ENCODE measurements around the gene NADK2. TPM values are rescaled to one million over a fixed set of nuclear protein-coding genes. Genes with fewer than 3 reads are reported as not detected.

The NADK2 gene
- total and polyA plus RNA-seq, 9 of the 15 experiments (the other 6 are each of a cell fraction or from before 2014, with no cell fraction given) = 10.6 to 41.0 (median 24.0) TPM

GRCh38 chr5:36240779-36241630, 720 bp downstream of the NADK2 start (continued):
- no peak for TF ChIP-seq MED1 (CRISPR knock-in tag; IDR thresholded peaks at IDR 0.05; ENCODE audit: borderline replicate concordance)
- no peak for TF ChIP-seq TCF3 (CRISPR knock-in tag; IDR thresholded peaks at IDR 0.05)
- TF ChIP-seq DNMT1 (IDR thresholded peaks at IDR 0.05) = no peak
- TF ChIP-seq AFF1 (IDR thresholded peaks at IDR 0.05; ENCODE audit: low read depth in 1 of 2, partially characterized antibody in 2 of 2) = peak in 1 of 2 experiments; percentile 64
- TF ChIP-seq CBX5 (IDR thresholded peaks at IDR 0.05; ENCODE audit: borderline replicate concordance, low read depth) = no peak
- no peak for TF ChIP-seq ZNF512 (tag; IDR thresholded peaks at IDR 0.05)
- no peak for TF ChIP-seq ZNF436 (CRISPR knock-in tag; IDR thresholded peaks at IDR 0.05)
- 0 out of 2 replicates have a peak, but pooled peaks have one; percentile 35 for TF ChIP-seq SREBF2 (CRISPR knock-in tag; IDR thresholded peaks at IDR 0.05)
- no peak for TF ChIP-seq CGGBP1 (CRISPR knock-in tag; IDR thresholded peaks at IDR 0.05)
- no peak for TF ChIP-seq ZNF639 (CRISPR knock-in tag; conservative IDR thresholded peaks at IDR 0.05 in 1 of 2, IDR thresholded peaks at IDR 0.05 in 1 of 2)
- no peak for TF ChIP-seq ZNF408 (CRISPR knock-in tag; IDR thresholded peaks at IDR 0.05; ENCODE audit: low read depth)
- peak; percentile 55 for TF ChIP-seq RBM22 (IDR thresholded peaks at IDR 0.05; ENCODE audit: low read depth, low read length, poor library complexity, severe bottlenecking)
- no peak; the same call in 1 of the 2 replicates for TF ChIP-seq HNRNPL (IDR thresholded peaks at IDR 0.05; ENCODE audit: low read depth, low read length)
- TF ChIP-seq U2AF1 (optimal IDR thresholded peaks at IDR 0.05; ENCODE audit: low read depth, low read length) = no peak
- TF ChIP-seq E2F3 (CRISPR knock-in tag; IDR thresholded peaks at IDR 0.05) = no peak
- no peak for TF ChIP-seq ZBTB49 (CRISPR knock-in tag; IDR thresholded peaks at IDR 0.05; ENCODE audit: borderline replicate concordance)
- peak; percentile 46 for TF ChIP-seq EGR1 (conservative IDR thresholded peaks at IDR 0.05)

Measured in K562 (cell line).